Osteoblast (primary cell): ENCODE data around the gene ZNF724. TPM values are rescaled to one million over a fixed set of nuclear protein-coding genes. Genes with fewer than 3 reads are reported as not detected.
A peak's percentile ranks its signal among the peaks of the same experiment; 100 is the strongest.
"Not testable (repeated sequence)": the region's sequence is repeated elsewhere in the genome, so short reads cannot be mapped to it uniquely, and the experiment has no call there.

Experiments
- DNase-seq: peaks from one replicate; pipeline ENCODE4 v3.0.0; 2011; ENCODE audit warnings: low spot score, mixed read lengths; ENCODE audit not compliant: insufficient read length; ENCODE audit errors: missing footprints
- H2AFZ ChIP-seq: 2 replicates; pipeline ENCODE4 v1.6.0; 2011; ENCODE audit warnings: mild to moderate bottlenecking, low read length
- H3K27ac ChIP-seq: 2 replicates; pipeline ENCODE4 v1.5.1; 2011; ENCODE audit warnings: mild to moderate bottlenecking, low read depth, low read length, moderate library complexity
- H3K27me3 ChIP-seq: 2 replicates; pipeline ENCODE4 v1.6.0; 2012; ENCODE audit warnings: mild to moderate bottlenecking, control low read depth, inconsistent platforms, low read length, moderate library complexity; ENCODE audit not compliant: insufficient read depth
- H3K36me3 ChIP-seq: 2 replicates; pipeline ENCODE4 v1.5.1; 2011; ENCODE audit warnings: mild to moderate bottlenecking, low read length, control low read depth, moderate library complexity; ENCODE audit not compliant: insufficient read depth
- H3K4me1 ChIP-seq: 2 replicates; pipeline ENCODE4 v1.5.1; 2011; ENCODE audit warnings: mild to moderate bottlenecking, low read length, control low read depth, moderate library complexity; ENCODE audit not compliant: insufficient read depth
- H3K4me2 ChIP-seq: 2 replicates; pipeline ENCODE4 v1.6.0; 2011; ENCODE audit warnings: mild to moderate bottlenecking, low read length; ENCODE audit not compliant: insufficient read depth
- H3K4me3 ChIP-seq: fragments of 200-600 bp; sonication (generic); 3 replicates; pipeline ENCODE4 v1.5.1; 2012; ENCODE audit warnings: mild to moderate bottlenecking, low read length, inconsistent platforms; ENCODE audit not compliant: insufficient read depth
- H3K79me2 ChIP-seq: 2 replicates; pipeline ENCODE4 v1.6.0; 2012; ENCODE audit warnings: mild to moderate bottlenecking, low read length, control low read depth, inconsistent platforms; ENCODE audit not compliant: insufficient read depth
- H3K9me3 ChIP-seq: 2 replicates; pipeline ENCODE4 v1.5.1; 2011; ENCODE audit warnings: low read depth, low read length, control low read depth
- H4K20me1 ChIP-seq: 2 replicates; pipeline ENCODE4 v1.6.0; 2012; ENCODE audit warnings: mild to moderate bottlenecking, low read length, control low read depth; ENCODE audit not compliant: insufficient read depth
- total RNA-seq: library from RNA; depleted of rRNA; stranded (reverse); fragments of >200 nt; gene quantifications from 2 replicates; pipeline ENCODE4 v1.2.3, GENCODE V29; 2012
- TF ChIP-seq, protein P1 (sequence below): IDR thresholded peaks from 2 replicates; pipeline ENCODE4 v1.5.1; 2011; ENCODE audit warnings: mild to moderate bottlenecking, low read depth, low read length, moderate library complexity; ENCODE audit errors: extremely low read depth

Gene ZNF724
- 2.5 and 4.1 TPM in 2 replicates for total RNA-seq

DNA sequence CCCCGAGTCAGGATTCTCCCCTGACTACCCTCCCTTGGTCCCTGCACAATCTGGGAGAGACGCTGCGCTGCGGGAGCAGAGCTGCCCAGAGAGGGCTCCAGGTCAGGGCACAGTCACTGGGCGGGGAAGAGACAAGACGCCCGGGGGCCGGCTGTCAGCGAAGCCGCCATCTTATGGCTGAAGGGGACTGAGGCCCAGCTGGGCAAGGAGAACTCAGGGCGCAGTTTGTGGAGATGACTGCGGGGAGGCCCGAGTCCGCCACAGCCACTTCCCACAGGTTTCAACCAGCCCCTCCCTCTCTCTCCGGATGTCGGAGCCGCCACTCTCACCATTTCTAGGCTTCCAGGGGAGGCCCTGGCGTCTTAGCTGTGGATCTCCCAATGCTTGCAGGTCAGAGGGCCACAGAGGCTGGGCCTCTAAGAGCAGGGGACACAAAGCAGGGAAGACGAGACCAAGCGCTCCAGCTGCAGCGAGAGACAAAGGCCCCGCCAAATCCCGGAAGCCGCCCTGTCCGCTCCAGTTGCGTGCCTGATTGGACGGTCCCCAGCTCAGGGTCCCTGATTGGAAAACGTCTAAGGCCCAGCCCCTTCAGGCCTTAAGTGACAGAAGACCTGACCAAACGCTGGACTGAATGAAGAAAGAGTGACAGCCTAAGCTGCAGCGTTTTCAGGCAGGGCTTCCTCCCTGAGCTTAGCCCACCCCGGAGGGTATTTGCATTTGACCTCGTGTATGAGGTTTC lies at the start of gene ZNF724:
Gene ZNF724, minus strand, starts transcription at position 484 of the 739 bp plus-strand sequence. Its CDS starts 152 bp downstream, at position 332.
- H3K36me3 ChIP-seq, result no peaks in the 10 kb centered on the region
- H3K27me3 ChIP-seq, result no peaks in the 10 kb centered on the region
- H3K4me1 ChIP-seq, result no peaks in the 10 kb centered on the region
- H3K4me2 ChIP-seq, result peak within 1 kb of the TSS; percentile 87
- H3K27ac ChIP-seq, result peak within 1 kb of the TSS; percentile 73
- H2AFZ ChIP-seq, result peak within 1 kb of the TSS; percentile 99
- peak within 1 kb of the TSS; percentile 89 for H3K4me3 ChIP-seq
- peak; percentile 98 for DNase-seq
- no peaks in the 10 kb centered on the region for H4K20me1 ChIP-seq
- TF ChIP-seq, protein P1, sequence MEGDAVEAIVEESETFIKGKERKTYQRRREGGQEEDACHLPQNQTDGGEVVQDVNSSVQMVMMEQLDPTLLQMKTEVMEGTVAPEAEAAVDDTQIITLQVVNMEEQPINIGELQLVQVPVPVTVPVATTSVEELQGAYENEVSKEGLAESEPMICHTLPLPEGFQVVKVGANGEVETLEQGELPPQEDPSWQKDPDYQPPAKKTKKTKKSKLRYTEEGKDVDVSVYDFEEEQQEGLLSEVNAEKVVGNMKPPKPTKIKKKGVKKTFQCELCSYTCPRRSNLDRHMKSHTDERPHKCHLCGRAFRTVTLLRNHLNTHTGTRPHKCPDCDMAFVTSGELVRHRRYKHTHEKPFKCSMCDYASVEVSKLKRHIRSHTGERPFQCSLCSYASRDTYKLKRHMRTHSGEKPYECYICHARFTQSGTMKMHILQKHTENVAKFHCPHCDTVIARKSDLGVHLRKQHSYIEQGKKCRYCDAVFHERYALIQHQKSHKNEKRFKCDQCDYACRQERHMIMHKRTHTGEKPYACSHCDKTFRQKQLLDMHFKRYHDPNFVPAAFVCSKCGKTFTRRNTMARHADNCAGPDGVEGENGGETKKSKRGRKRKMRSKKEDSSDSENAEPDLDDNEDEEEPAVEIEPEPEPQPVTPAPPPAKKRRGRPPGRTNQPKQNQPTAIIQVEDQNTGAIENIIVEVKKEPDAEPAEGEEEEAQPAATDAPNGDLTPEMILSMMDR, result no peak
- H3K9me3 ChIP-seq, result no peaks in the 10 kb centered on the region
- peaks cover 9% of the 10 kb centered on the region for H3K79me2 ChIP-seq

DNA sequence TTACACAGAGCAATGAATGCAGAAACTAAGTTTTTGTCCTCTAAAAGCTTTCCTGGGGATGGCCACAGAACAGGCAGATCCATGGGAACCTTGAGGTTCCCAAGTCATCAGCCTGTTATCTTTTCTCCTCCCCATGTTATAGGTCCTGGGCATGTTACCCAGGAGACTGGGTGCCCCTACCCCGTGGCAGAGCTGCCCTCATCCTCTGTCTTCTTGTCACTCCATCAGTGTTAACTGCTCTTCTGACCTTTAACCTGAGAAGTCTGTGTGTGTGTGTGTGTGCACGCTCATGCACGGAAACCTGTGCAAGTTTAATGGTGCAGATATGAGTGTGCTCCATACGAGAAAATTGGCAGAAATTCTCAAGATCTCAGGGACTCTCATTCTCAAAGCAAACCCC lies 43.9 kb upstream of the ZNF724 start:
- H3K27ac ChIP-seq, result no peak overlapping the region
- H3K79me2 ChIP-seq, result no peaks in the 10 kb centered on the region
- TF ChIP-seq, protein P1, result no peak
- H4K20me1 ChIP-seq, result no peaks in the 10 kb centered on the region
- no peaks in the 10 kb centered on the region for H3K36me3 ChIP-seq
- H3K27me3 ChIP-seq, result no peaks in the 10 kb centered on the region
- no peak for DNase-seq
- no peaks in the 10 kb centered on the region for H3K9me3 ChIP-seq
- H2AFZ ChIP-seq, result no peak overlapping the region
- no peak overlapping the region for H3K4me2 ChIP-seq
- H3K4me3 ChIP-seq, result no peak overlapping the region
- no peaks in the 10 kb centered on the region for H3K4me1 ChIP-seq

DNA sequence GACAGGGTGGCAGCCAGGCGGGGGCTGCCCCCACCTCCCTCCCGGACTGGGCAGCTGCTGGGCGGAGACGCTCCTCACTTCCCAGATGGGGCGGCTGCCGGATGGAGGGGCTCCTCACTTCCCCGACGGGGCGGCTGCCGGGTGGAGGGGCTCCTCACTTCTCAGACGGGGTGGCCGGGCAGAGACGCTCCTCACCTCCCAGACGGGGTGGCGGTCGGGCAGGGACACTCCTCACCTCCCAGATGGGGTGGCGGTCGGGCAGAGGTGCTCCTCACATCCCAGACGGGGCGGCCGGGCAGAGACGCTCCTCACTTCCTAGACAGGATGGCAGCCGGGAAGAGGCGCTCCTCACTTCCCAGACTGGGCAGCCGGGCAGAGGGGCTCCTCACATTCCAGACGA lies 39.8 kb upstream of the ZNF724 start:
- not testable (repeated sequence) for H3K4me3 ChIP-seq, H2AFZ ChIP-seq

DNA sequence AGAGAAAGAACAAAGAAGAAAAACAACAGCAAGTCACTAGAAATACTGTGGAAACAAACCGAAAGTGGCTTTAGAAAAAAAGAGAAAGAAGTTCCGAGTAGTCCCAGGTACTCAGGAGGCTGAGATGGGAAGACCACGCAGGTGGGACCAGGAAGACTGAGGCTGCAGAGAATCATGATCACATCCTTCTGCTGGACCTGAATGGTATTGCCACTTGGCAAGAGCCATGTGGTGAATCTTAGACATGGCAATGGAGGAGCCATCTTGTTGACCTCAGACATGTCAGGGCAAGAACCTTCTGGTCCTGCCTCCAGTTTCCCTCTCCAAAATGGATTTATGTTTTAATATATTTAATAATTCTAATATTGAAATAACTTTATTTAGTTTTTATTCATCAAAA lies 37.4 kb upstream of the ZNF724 start:
- H3K79me2 ChIP-seq, result no peaks in the 10 kb centered on the region
- H3K27me3 ChIP-seq, result no peaks in the 10 kb centered on the region
- H3K36me3 ChIP-seq, result no peaks in the 10 kb centered on the region
- H4K20me1 ChIP-seq, result no peaks in the 10 kb centered on the region
- no peak for DNase-seq
- no peak overlapping the region for H3K4me2 ChIP-seq
- TF ChIP-seq, protein P1, result no peak
- no peak overlapping the region for H3K27ac ChIP-seq
- H3K4me1 ChIP-seq, result no peaks in the 10 kb centered on the region
- H3K9me3 ChIP-seq, result no peaks in the 10 kb centered on the region
- H2AFZ ChIP-seq, result no peak overlapping the region
- H3K4me3 ChIP-seq, result no peak overlapping the region

More for the DNA sequence above, 39.8 kb upstream of the ZNF724 start:
- not testable (repeated sequence) for H3K27me3 ChIP-seq, H3K9me3 ChIP-seq, DNase-seq, H3K79me2 ChIP-seq, H3K4me2 ChIP-seq, H3K36me3 ChIP-seq, H3K4me1 ChIP-seq, H3K27ac ChIP-seq, H4K20me1 ChIP-seq
